ENCODE results near the gene KRTAP5-11.
A peak's percentile ranks its signal among the peaks of the same experiment; 100 is the strongest.
"Not testable (repeated sequence)": the region's sequence is repeated elsewhere in the genome, so short reads cannot be mapped to it uniquely, and the experiment has no call there.

KRTAP5-11 gene, protein sequence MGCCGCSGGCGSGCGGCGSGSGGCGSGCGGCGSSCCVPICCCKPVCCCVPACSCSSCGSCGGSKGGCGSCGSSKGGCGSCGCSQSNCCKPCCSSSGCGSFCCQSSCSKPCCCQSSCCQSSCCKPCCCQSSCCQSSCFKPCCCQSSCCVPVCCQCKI

DNA sequence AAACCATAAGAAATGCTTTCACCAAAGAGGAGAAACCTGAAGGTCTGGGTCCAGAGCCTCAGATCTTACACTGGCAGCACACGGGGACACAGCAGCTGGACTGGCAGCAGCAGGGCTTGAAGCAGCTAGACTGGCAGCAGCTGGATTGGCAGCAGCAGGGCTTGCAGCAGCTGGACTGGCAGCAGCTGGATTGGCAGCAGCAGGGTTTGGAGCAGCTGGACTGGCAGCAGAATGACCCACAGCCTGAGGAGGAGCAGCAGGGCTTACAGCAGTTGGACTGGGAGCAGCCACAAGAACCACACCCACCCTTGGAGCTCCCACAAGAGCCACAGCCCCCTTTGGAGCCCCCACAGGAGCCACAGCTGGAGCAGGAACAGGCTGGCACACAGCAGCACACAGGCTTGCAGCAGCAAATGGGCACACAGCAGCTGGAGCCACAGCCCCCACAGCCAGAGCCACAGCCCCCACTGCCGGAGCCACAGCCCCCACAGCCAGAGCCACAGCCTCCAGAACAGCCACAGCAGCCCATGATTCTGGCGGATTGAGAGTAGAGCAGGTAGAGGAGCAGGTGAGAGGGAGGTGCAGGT, at the start of gene KRTAP5-11:
TSS of gene KRTAP5-11 (minus strand) at position 567 of the 587 bp plus-strand sequence. CDS start at position 529, 38 bp downstream.
- no peak for DNase-seq (ENCODE audit: low read depth in 3 of 3)

DNA sequence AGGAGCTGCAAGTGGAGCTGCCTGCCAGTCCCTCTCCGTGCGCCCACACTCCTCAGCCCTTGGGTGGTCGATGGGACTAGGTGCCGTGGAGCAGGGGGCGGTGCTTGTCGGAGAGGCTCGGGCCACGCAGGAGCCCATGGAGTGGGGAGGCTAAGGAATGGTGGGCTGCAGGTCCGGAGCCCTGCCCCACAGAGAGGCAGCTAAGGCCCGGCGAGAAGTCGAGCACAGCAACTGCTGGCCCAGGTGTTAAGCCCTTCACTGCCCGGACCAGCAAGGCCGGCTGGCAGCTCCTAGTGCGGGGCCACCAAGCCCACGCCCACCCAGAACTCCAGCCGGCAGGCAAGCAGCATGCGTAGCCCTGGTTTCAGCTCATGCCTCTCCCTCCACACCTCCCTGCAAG, 48.9 kb upstream of the KRTAP5-11 start:
- not testable (repeated sequence) for DNase-seq (ENCODE audit: low read depth in 3 of 3)

DNA sequence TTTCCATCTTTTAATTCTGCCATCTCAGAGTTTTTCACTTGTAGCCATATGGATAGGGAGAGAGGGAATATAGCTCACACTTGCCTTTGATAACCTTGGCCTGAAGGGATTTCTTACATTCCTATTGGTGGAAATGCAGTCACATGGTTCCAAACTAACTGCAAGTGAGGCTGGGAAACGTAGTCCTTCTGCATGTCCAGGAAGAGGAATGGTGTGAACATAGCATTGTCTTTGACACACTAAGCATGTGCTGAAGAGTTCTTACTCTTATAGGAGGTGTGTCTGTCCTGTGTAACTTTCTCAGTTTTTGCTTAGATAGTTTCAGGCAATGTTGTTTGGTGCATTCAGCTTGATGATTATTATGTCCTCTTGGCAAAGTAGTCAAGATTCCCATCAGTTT, 47.4 kb upstream of the KRTAP5-11 start:
- not testable (repeated sequence) for DNase-seq (ENCODE audit: low read depth in 3 of 3)

DNA sequence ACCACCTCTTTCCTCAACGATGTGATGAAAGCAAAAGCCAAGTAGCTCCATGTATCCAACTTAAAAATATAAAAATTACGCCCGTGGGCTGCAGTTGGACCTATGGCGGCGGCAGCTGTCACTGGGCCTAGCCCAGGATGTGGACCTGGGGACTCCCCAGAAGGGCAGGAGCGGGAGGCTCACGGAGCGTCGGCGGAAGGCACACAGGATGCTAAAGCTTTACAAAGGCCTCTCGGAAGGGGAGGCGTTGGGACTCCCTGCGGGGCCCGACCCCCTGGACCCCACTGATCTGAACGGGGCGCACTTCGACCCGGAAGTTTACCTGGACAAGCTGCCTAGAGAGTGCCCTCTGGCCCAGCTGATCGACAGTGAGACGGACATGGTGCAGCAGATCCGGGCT, 46.3 kb upstream of the KRTAP5-11 start:
- not testable (repeated sequence) for DNase-seq (ENCODE audit: low read depth in 3 of 3)

DNA sequence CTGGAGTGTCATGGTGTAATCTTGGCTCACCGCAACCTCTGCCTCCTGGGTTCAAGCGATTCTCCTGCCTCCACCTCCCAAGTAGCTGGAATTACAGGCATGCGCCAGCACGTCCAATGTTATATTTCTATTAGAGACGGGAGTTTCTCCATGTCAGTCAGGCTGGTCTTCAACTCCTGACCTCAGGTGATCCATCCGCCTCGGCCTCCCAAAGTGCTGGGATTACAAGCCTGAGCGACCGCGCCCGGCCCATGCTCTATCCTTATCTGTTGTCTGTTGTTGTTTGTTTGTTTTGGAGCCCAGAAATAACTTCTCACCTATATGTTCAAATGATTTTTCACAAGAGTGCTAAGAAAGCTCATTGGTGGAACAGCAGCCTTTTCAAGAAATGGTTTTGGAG, 40.6 kb upstream of the KRTAP5-11 start:
- DNase-seq (ENCODE audit: low read depth in 3 of 3): not testable (repeated sequence)

DNA sequence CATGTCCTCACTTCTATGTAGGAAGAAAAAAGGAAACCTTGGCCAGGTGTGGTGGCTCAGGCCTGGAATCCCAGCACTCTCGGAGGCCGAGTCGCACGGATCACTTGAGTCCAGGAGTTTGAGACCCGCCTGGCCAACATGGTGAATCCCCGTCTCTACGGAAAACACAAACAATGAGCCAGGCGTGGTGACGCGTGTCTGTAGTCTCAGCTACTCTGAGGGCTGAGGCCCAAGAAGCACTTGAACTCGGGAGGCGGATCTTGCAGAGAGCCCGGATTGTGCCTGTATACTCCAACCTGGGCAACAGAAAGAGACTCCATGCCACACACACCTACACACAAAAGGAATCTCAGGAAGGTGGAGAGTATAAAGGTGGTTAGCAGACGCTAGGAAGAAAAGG, 39.9 kb upstream of the KRTAP5-11 start:
- DNase-seq (ENCODE audit: low read depth in 3 of 3): not testable (repeated sequence)

DNA sequence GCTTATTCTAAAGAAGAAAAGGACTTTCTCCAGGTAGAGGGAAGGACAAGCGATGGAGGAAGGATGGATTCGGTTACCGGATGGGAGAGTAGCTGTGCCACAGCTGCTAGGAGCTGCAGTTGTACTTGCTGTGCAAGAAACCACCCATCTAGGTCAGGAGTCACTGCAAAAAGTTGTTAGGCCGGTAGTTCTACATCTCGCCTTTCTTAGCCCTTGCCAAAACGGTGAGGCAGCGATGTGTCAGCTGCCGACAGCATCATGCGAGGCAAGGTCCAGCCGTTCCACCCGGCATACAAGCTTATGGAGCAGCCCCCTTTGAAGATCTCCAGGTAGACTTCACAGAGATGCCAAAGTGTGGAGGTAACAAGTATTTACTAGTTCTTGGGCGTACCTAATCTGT, 32.3 kb upstream of the KRTAP5-11 start:
- not testable (repeated sequence) for DNase-seq (ENCODE audit: low read depth in 3 of 3)

DNA sequence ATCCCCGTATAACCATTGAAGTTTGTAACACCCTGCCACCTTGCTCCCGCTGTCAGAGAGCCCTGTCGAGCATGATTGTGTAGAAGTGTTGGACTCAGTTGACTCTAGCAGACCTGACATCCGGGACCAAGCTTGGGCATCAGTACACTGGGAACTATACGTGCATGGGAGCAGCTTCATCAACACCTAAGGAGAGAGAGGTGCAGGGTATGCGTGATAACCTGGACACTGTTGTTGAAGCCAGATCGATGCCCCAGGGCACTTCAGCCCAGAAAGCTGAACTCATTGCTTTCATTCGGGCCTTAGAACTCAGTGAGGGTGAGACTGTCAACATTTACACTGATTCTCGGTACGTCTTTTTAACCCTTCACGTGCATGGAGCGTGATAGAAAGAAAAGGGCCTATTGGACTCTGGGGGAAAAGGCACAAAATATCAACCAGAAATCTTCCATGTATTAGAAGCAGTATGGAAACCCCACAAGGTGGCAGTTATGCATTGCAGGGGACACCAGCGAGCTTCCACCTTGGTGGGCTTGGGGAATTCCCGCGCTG, 31.8 kb upstream of the KRTAP5-11 start:
- DNase-seq (ENCODE audit: low read depth in 3 of 3): not testable (repeated sequence)

DNA sequence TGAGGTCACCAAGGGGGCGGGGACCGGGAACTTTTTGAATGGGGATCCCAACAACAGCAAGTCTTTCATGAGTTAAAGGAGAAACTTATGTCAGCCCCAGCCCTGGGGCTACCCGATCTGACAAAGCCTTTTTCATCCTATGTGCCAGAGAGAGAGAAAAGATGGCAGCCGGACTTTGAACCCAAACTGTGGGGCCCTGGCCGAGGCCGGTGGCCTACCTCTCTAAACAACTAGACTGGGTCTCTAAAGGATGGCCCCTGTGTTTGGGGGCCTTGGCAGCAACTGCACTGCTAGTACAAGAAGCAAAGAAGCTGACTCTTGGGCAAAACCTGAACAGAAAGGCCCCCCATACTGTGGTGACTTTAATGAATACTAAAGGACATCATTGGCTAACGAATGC, 31.3 kb upstream of the KRTAP5-11 start:
- not testable (repeated sequence) for DNase-seq (ENCODE audit: low read depth in 3 of 3)

DNA sequence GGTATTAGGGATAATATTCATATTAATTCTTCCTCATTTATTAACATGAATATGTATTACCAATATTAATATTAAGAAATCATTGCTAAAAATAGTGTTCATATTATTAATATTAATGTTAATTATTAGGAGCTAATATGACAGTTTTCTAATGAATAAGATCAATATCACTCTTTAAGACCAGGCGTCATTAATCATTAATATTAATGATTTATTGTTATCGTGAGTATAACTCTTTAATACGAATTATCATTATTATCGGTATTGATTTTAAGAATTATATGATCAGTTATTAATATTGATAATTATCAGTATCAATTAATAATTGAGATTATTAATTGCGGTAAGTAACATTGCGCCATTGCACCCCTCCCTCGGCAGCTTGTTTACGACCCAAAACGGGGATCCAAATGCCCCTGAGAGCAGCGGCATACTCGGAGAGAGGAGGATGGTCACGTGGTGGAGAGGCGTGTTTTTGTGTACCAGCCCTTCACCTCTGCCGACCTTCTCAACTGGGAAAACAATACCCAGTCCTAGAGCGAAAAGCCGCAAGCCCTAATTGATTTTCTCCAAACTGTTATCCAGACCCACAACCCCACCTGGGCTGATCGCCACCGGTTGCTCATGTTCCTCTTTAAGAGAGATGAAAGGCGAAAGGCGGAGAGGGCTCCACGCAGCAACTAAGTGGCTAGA, 28.7 kb upstream of the KRTAP5-11 start:
- not testable (repeated sequence) for DNase-seq (ENCODE audit: low read depth in 3 of 3)

DNA sequence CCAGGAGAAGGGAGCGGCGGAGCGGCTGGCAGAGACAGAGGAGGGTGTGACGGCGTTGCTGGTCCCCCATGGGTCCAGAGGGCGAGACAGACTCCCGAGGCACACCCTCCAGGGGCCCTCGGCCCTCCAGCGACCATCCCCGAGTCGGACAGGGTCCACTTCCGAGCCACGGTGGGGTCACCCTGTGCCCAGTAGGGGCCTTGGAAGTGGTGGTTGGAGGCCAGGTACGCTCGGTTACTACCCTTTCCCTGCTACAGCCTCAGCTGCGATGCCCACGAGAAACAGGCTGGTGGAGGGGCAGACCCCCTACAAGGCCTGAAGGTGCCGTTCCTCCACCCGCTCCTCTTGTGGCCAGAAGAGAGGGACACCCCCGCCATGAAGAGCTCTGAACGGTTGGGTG, 25.6 kb upstream of the KRTAP5-11 start:
- DNase-seq (ENCODE audit: low read depth in 3 of 3): not testable (repeated sequence)

DNA sequence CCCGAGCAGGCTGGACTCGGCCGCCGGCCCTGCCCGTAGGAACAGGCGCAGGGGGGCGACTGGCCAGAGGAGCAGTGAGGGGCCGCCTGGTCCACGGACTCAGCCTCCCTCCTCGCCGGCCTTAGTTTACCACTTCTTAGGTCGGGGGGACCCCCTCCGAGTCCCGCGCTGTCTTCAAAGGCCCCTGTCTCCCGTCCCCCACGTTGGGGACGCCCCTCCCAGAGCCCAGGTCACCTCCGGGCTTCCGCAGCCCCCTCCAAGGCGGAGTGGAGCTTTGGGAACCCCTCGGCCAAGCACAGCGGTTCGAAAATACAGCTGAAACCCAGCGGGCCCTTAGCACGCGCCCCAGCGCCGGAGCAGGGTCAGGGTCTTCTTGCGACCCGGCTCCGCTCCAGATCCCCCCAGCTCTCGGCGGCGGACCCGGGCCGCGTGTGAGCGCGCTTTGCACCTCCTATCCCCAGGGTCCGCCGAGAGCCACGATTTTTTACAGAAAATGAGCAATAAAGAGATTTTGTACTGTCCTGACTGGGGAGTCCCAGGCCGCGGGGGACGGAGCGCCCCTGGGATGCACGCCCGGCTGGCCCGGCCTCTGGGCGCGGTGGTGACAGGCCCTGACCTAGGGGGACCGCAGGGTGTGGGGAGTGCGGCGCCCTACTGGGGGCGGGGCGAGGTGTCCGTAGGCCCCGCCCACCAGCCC, 25.0 kb upstream of the KRTAP5-11 start:
- DNase-seq (ENCODE audit: low read depth in 3 of 3): not testable (repeated sequence)

DNA sequence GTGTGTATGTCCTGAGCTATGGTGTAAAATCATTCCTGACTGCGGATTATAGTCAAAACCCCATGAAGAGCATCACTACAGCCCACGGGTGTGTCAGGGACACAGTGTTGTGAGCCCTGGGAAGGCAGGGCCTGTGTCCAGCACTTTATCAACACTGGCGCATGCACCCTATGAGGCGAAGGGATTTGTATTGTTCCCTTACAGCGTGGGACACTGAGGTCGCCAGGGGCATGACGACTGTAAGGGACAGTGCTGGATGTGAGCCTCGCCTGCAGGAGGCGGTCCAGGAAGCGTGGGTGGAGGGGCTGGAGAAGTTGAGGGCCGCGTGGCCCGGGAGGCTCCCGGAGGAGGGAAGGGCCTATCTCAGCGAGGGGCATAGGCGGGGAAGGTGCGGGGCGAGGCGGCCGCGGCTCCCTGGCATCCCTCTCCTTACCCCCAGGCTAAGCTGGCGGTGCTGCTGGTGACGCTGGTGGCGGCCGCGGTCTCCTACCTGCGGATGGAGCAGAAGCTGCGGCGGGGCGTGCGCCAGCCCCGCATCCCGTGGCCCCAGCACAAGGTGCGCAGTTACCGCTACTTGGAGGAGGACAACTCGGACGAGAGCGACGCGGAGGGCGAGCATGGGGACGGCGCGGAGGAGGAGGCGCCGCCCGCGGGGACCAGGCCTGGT, 24.3 kb upstream of the KRTAP5-11 start:
- DNase-seq (ENCODE audit: low read depth in 3 of 3): not testable (repeated sequence)

DNA sequence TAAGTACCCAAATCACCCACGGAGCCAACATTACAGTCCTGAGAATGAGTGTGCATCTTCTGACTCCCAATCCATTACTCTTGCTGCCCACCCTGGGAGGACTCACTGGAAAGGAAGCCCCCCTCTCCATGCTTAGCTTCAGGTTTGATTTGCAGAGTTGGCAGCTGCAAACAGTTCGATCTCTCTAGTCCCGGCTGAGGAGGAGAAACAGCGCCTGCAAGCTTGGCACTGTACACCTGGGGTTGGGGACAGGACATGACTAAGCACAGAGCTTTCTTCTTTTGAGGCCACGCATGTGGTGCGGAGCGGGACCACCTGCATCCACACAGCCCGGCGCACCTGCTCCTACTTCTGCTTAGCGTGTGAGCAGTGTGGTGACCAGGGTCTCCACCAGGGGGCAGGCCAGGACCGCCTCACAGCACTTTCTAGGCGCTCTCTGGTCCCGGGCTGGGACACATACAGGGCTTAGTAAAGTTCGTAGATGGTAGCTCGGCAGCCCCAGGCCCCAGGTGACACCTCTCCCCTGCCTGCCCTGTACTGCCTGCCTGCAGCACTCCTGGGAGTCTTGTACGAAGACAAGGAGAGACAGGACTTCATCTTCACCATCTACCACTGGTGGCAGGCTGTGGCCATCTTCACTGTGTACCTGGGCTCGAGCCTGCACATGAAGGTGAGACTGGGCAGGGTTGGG, 22.3 kb upstream of the KRTAP5-11 start:
- DNase-seq (ENCODE audit: low read depth in 3 of 3): peak in 1 of 3 experiments; percentile 29

DNA sequence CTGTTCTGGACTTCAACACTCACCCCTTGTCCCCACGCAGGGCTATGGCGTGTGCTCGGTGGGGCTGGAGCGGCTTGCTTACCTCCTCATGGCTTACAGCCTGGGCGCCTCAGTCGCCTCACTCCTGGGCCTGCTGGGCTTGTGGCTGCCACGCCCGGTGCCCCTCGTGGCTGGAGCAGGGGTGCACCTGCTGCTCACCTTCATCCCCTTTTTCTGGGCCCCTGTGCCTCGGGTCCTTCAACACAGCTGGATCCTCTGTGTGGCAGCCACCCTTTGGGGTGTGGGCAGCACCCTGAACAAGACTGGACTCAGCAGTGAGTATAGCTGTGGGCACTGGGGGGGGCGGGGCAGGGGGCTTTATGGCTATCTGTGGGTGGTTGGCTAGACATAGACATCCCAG, 20.5 kb upstream of the KRTAP5-11 start:
- not testable (repeated sequence) for DNase-seq (ENCODE audit: low read depth in 3 of 3)

DNA sequence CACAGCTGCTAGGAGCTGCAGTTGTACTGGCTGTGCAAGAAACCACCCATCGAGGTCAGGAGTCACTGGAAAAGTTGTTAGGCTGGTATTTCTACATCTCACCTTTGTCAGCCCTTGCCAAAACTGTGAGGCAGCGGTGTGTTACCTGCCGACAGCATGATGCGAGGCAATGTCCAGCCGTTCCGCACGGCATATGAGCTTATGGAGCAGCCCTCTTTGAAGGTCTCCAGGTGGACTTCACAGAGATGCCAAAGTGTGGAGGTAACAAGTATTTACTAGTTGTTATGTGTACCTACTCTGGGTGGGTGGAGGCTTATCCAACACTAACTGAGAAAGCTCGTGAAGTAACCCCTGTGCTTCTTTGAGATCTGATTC, 6.9 kb upstream of the KRTAP5-11 start:
- not testable (repeated sequence) for DNase-seq (ENCODE audit: low read depth in 3 of 3)

DNA sequence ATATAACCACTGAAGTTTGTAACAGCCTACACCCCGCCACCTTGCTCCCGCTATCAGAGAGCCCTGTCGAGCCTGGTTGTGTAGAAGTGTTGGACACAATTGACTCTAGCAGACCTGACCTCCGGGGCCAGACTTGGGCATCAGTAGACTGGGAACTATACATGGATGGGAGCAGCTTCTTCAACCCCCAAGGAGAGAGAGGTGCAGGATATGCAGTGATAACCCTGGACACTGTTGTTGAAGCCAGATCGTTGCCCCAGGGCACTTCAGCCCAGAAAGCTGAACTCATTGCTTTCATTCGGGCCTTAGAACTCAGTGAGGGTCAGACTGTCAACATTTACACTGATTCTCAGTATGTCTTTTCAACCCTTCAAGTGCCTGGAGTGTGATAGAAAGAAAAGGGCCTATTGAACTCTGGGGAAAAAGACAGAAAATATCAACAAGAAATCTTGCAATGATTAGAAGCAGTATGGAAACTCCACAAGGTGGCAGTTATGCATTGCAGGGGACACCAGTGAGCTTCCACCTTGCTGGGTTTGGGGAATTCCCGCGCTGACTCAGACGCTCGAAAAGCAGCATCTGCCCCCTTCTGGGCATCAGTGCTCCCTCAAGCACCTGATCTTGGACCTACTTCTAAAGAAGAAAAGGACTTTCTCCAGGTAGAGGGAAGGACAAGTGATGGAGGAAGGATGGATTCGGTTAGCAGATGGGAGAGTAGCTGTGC, 6.3 kb upstream of the KRTAP5-11 start:
- DNase-seq (ENCODE audit: low read depth in 3 of 3): peak; percentile 42 to 67 (median 48)

DNA sequence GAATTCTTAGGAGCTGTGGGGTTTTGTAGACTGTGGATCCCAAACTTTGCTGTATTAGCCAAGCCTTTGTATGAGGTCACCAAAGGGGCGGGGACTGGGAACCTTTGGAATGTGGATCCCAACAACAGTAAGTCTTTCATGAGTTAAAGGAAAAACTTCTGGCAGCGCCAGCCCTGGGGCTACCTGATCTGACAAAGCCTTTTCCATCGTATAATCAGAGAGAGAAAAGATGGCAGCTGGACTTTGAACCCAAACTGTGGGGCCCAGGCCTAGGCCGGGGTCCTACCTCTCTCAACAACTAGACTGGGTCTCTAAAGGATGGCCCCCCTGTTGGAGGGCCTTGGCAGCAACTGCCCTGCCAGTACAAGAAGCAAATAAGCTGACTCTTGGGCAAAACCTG, 5.6 kb upstream of the KRTAP5-11 start:
- DNase-seq (ENCODE audit: low read depth in 3 of 3): not testable (repeated sequence)

DNA sequence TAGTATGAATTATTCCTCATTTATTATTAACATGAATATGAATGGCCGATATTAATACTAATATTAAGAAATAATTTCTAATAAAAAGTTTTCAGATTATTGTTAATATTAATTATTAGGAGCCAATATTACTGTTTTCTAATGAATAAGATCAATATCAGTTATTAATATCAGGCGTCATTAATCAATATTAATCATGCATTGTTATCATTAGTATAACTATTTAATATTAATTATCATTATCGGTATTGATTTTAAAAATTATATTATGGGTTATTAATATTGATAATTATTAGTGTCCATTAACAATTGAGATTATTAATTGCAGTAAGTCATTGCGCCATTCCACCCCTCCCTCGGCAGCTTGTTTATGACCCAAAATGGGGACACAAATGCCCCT, 3.0 kb upstream of the KRTAP5-11 start:
- DNase-seq (ENCODE audit: low read depth in 3 of 3): not testable (repeated sequence)

DNA sequence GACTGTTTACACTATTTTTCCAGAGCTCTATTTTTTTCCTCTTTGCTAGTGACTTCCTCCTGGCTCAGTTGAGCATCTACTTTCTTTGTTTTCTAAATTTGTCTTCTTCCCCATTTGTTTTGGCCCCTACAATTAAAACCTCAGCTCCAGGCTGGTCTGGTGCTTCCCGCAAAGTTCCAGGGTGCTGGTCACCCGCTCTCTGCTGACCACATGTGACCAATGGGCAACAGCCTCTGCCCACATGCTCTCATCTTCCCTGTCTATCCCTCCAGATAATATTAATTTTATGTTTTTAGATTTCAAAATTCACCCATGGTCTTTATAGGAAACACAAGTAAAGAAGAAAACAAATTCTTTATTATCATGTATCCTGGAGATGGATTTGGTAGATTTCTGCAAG, 294 bp upstream of the KRTAP5-11 start:
- DNase-seq (ENCODE audit: low read depth in 3 of 3): not testable (repeated sequence)
